Panc1 (cell line): ENCODE data around the gene PARD3. TPM values are rescaled to one million over a fixed set of nuclear protein-coding genes. Genes with fewer than 3 reads are reported as not detected.

ENCODE experiments used
- ATAC-seq: fragments of 200-7000 bp; cut with Tn5 transposase; 2 replicates; pipeline ENCODE4 v1.9.1; 2020; ENCODE audit warnings: mild to moderate bottlenecking, moderate library complexity
- BruUV-seq: library from RNA; stranded (reverse); fragments of 400-500 nt; replicated peaks from 2 replicates; lab custom pipeline; 2021; lab: Mats Ljungman, UMichigan
- CTCF ChIA-PET: fragments of 300-600 bp; sonication (Branson Sonifier 250); formaldehyde crosslinking; loops from one replicate; lab custom pipeline; 2022; ENCODE audit warnings: antibody characterized with exemption; lab: Charles Lee
- POLR2A ChIA-PET: fragments of 300-600 bp; sonication (Branson Sonifier 250); formaldehyde crosslinking; loops from one replicate; lab custom pipeline; 2022; ENCODE audit warnings: antibody characterized with exemption; lab: Charles Lee
- DNase-seq: peaks from one replicate; pipeline ENCODE4 v3.0.0-alpha.2; 2010; ENCODE audit warnings: low read depth, low spot score
- H3K27ac ChIP-seq: 2 replicates; pipeline ENCODE4 v1.5.1; 2011; ENCODE audit warnings: mild to moderate bottlenecking, low read length, inconsistent platforms
- H3K27me3 ChIP-seq: fragments of 200-500 bp; sonication (Bioruptor generic); 2 replicates; pipeline ENCODE4 v1.6.0; 2014; ENCODE audit warnings: low read length, inconsistent platforms; ENCODE audit not compliant: control insufficient read depth, insufficient read depth
- H3K36me3 ChIP-seq: fragments of 200-500 bp; sonication (Bioruptor generic); 2 replicates; pipeline ENCODE4 v1.5.1; 2014; ENCODE audit warnings: inconsistent platforms, mild to moderate bottlenecking, low read length, moderate library complexity; ENCODE audit not compliant: control insufficient read depth, insufficient read depth
- H3K4me1 ChIP-seq: 2 replicates; pipeline ENCODE4 v1.5.1; 2011; ENCODE audit warnings: inconsistent platforms, mild to moderate bottlenecking, low read length, moderate library complexity; ENCODE audit not compliant: control insufficient read depth, insufficient read depth
- H3K4me3 ChIP-seq, 2 experiments: 2 replicates each; pipeline ENCODE4 v1.5.1; 2011 to 2012; ENCODE audit warnings: low read depth in 2 of 2, low read length in 2 of 2, mild to moderate bottlenecking in 2 of 2, inconsistent platforms in 1 of 2, moderate library complexity in 1 of 2
- H3K9me3 ChIP-seq: fragments of 200-500 bp; sonication (Bioruptor generic); 2 replicates; pipeline ENCODE4 v1.5.1; 2014; ENCODE audit warnings: low read depth, mild to moderate bottlenecking, inconsistent platforms, low read length, moderate library complexity; ENCODE audit not compliant: control insufficient read depth, insufficient read depth
- POLR2AphosphoS5 ChIP-seq: IDR thresholded peaks from 2 replicates; pipeline ENCODE4 v1.6.1; 2012; ENCODE audit warnings: mild to moderate bottlenecking, low read depth, low read length, moderate library complexity
- SIN3A ChIP-seq: IDR thresholded peaks from 2 replicates; pipeline ENCODE4 v1.6.1; 2012; ENCODE audit warnings: low read depth, mild to moderate bottlenecking, low read length, moderate library complexity, borderline replicate concordance; ENCODE audit not compliant: insufficient read depth
- TCF7L2 ChIP-seq: IDR thresholded peaks from 2 replicates; pipeline ENCODE4 v1.6.1; 2011; ENCODE audit warnings: mild to moderate bottlenecking, low read depth, low read length, inconsistent platforms
- in situ Hi-C: cut with HindIII; loops from 2 replicates; pipeline ENCODE4 v1.10.0; 2016; ENCODE audit warnings: low sequenced_read_pairs, low pct_unique_long_range_greater_than_20kb
- intact Hi-C: fragments of 100-400 bp; cut with micrococcal nuclease; formaldehyde crosslinking; loops from one replicate; pipeline ENCODE4 v1.10.0; 2022; ENCODE audit not compliant: unreplicated experiment
- total RNA-seq: library from RNA; stranded (reverse); gene quantifications from one replicate; pipeline ENCODE4 v1.2.1, GENCODE V29; 2021; ENCODE audit not compliant: unreplicated experiment
- TF ChIP-seq, protein P1 (sequence below): fragments of 450-650 bp; IDR thresholded peaks from 2 replicates; pipeline ENCODE4 v1.5.1; 2017; ENCODE audit warnings: mild to moderate bottlenecking
- TF ChIP-seq, protein P2 (sequence below), 2 experiments: IDR thresholded peaks; 2 replicates each; pipeline ENCODE4 v1.6.1; 2011 to 2012; ENCODE audit warnings: low read depth in 2 of 2, control low read depth in 1 of 2, low read length in 1 of 2, mild to moderate bottlenecking in 1 of 2, moderate library complexity in 1 of 2; ENCODE audit not compliant: insufficient read depth in 1 of 2

Gene PARD3
- total RNA-seq, 1 experiment from 2014 or later = 29.8 TPM

DNA sequence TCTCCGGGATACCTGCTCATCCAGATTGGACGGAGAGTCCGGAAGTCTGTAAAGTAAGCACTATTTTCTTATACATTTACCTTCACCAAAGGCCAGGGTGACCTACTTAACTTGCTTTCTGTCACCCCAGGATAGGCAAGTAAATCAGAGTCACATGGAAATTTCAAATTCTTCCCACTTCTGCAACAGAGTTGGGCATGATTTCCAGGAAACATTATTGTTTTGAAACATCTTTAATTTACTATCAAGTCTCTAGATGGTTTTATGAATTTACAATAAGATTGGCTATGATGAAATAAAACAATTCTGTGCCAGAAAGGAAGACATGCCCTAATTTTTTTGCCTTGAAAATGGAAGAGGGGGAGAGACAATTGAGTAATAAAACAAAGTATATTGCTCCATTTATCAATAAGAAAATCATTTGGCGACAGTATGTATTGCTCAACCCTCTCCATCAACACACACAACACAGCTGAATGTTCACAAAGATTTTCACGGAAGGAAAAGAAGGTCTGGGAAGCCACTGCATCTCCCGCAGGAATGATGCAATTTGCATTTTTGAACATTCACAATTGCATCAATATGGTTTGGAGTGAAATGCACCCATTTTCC, 702.8 kb downstream of the PARD3 start:
- TF ChIP-seq, protein P1, sequence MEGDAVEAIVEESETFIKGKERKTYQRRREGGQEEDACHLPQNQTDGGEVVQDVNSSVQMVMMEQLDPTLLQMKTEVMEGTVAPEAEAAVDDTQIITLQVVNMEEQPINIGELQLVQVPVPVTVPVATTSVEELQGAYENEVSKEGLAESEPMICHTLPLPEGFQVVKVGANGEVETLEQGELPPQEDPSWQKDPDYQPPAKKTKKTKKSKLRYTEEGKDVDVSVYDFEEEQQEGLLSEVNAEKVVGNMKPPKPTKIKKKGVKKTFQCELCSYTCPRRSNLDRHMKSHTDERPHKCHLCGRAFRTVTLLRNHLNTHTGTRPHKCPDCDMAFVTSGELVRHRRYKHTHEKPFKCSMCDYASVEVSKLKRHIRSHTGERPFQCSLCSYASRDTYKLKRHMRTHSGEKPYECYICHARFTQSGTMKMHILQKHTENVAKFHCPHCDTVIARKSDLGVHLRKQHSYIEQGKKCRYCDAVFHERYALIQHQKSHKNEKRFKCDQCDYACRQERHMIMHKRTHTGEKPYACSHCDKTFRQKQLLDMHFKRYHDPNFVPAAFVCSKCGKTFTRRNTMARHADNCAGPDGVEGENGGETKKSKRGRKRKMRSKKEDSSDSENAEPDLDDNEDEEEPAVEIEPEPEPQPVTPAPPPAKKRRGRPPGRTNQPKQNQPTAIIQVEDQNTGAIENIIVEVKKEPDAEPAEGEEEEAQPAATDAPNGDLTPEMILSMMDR = no peak
- no peak for TF ChIP-seq TCF7L2
- no peak for TF ChIP-seq POLR2AphosphoS5
- TF ChIP-seq, protein P2, sequence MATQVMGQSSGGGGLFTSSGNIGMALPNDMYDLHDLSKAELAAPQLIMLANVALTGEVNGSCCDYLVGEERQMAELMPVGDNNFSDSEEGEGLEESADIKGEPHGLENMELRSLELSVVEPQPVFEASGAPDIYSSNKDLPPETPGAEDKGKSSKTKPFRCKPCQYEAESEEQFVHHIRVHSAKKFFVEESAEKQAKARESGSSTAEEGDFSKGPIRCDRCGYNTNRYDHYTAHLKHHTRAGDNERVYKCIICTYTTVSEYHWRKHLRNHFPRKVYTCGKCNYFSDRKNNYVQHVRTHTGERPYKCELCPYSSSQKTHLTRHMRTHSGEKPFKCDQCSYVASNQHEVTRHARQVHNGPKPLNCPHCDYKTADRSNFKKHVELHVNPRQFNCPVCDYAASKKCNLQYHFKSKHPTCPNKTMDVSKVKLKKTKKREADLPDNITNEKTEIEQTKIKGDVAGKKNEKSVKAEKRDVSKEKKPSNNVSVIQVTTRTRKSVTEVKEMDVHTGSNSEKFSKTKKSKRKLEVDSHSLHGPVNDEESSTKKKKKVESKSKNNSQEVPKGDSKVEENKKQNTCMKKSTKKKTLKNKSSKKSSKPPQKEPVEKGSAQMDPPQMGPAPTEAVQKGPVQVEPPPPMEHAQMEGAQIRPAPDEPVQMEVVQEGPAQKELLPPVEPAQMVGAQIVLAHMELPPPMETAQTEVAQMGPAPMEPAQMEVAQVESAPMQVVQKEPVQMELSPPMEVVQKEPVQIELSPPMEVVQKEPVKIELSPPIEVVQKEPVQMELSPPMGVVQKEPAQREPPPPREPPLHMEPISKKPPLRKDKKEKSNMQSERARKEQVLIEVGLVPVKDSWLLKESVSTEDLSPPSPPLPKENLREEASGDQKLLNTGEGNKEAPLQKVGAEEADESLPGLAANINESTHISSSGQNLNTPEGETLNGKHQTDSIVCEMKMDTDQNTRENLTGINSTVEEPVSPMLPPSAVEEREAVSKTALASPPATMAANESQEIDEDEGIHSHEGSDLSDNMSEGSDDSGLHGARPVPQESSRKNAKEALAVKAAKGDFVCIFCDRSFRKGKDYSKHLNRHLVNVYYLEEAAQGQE (IDR thresholded peaks at IDR 0.05; ENCODE audit: insufficient read depth in 1 of 2, low read depth in 2 of 2, low read length in 1 of 2) = no peak
- no peak for TF ChIP-seq SIN3A
- intact Hi-C loops = no loop called here
- H3K27me3 ChIP-seq = no peaks in the 10 kb centered on the region
- ATAC-seq (no peak), DNase-seq (no peak)
- CTCF ChIA-PET = no interaction called here
- no peaks in the 10 kb centered on the region for H3K9me3 ChIP-seq
- in situ Hi-C loops = no loop called here
- H3K27ac ChIP-seq = no peak overlapping the region
- no TSS peak for BruUV-seq
- H3K4me3 ChIP-seq = no peak overlapping the region
- POLR2A ChIA-PET = no interaction called here
- H3K36me3 ChIP-seq = no peaks in the 10 kb centered on the region
- no peaks in the 10 kb centered on the region for H3K4me1 ChIP-seq

DNA sequence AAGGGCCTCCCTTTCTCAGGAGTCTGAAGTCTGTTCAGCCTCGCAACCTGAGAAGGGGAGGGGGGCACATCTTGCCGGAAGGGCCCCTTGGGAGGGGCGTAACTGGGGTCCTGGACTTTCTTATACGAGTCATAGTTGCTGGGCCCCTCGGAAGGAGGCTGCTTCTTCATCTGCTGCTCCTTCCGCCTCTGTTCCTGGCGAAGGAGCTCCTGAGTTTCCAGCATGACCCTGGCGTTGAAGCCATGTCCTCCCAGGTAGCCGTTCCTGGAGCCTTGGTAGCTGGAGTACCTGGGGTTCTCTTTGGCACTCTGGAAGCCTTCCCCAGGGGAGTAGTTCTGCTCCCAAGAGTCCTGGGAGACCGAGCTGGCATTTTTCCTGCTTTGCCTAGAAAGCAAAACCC, 703.9 kb downstream of the PARD3 start:
- H3K36me3 ChIP-seq = no peaks in the 10 kb centered on the region
- TF ChIP-seq, protein P1 = no peak
- TF ChIP-seq TCF7L2 (no peak), SIN3A (no peak), POLR2AphosphoS5 (no peak)
- TF ChIP-seq, protein P2 (IDR thresholded peaks at IDR 0.05; ENCODE audit: insufficient read depth in 1 of 2, low read depth in 2 of 2, low read length in 1 of 2) = no peak
- in situ Hi-C loops = no loop called here
- ChIA-PET CTCF (no interaction called here), POLR2A (no interaction called here)
- H3K27me3 ChIP-seq = no peaks in the 10 kb centered on the region
- H3K9me3 ChIP-seq = no peaks in the 10 kb centered on the region
- intact Hi-C loops = no loop called here
- H3K4me1 ChIP-seq = no peaks in the 10 kb centered on the region
- ATAC-seq (no peak), DNase-seq (no peak)
- no peak overlapping the region for H3K27ac ChIP-seq
- no TSS peak for BruUV-seq
- no peak overlapping the region for H3K4me3 ChIP-seq
